ENCODE results near the gene GTF2F2. TPM values are rescaled to one million over a fixed set of nuclear protein-coding genes. Genes with fewer than 3 reads are reported as not detected.

The GTF2F2 gene
- total RNA-seq, 3 donors from 2014 or later (not counting 1 experiment from before 2014, with no cell fraction given): 13.6 to 16.4 (median 15.7) TPM

GRCh38 chr13:45257638-45258333 is 137.5 kb downstream of the GTF2F2 start:
- Mint-ChIP-seq H3K4me3 (no peak overlapping the region), H3K9me3 (no peaks in the 10 kb centered on the region), H3K27ac (no peak overlapping the region), H3K36me3 (no peaks in the 10 kb centered on the region), H3K4me1 (peaks cover 5% of the 10 kb centered on the region in 2 donors), H3K27me3 (ENCODE audit: low read depth in 2 of 2) (no peaks in the 10 kb centered on the region)
- no peak for ATAC-seq
- H3K4me3 ChIP-seq (ENCODE audit: low read length): no peak overlapping the region
- 95% methylated on average over 4 of the region's 4 CpGs for WGBS (ENCODE audit: insufficient coverage)
- H3K9me3 ChIP-seq (ENCODE audit: control insufficient read depth, insufficient read depth, low read length): no peaks in the 10 kb centered on the region
- H3K27ac ChIP-seq (ENCODE audit: low read length): no peak overlapping the region
- H3K27me3 ChIP-seq (ENCODE audit: control insufficient read depth, insufficient read depth, low read length): no peaks in the 10 kb centered on the region
- DNase-seq: no peak
- no peaks in the 10 kb centered on the region for H3K4me1 ChIP-seq (ENCODE audit: control insufficient read depth, insufficient read depth, low read length)
- TF ChIP-seq CTCF (IDR thresholded peaks at IDR 0.05): no peak
- intact Hi-C loops (cut with micrococcal nuclease): no loop called here
- peaks cover 15% of the 10 kb centered on the region for H3K36me3 ChIP-seq (ENCODE audit: control insufficient read depth, insufficient read depth, low read length)

- Mint-ChIP-seq H3K4me3 (no peak overlapping the region), H3K27ac (no peak overlapping the region), H3K27me3 (ENCODE audit: low read depth in 2 of 2) (no peaks in the 10 kb centered on the region), H3K36me3 (no peaks in the 10 kb centered on the region), H3K4me1 (peaks cover 5% of the 10 kb centered on the region in 2 donors), H3K9me3 (no peaks in the 10 kb centered on the region)
- Histone ChIP-seq H3K9me3 (ENCODE audit: control insufficient read depth, insufficient read depth, low read length) (no peaks in the 10 kb centered on the region), H3K4me3 (ENCODE audit: low read length) (no peak overlapping the region), H3K27ac (ENCODE audit: low read length) (no peak overlapping the region), H3K27me3 (ENCODE audit: control insufficient read depth, insufficient read depth, low read length) (no peaks in the 10 kb centered on the region), H3K4me1 (ENCODE audit: control insufficient read depth, insufficient read depth, low read length) (no peaks in the 10 kb centered on the region), H3K36me3 (ENCODE audit: control insufficient read depth, insufficient read depth, low read length) (peaks cover 11% of the 10 kb centered on the region)
- ATAC-seq: no peak
- intact Hi-C loops (cut with micrococcal nuclease): no loop called here
- TF ChIP-seq CTCF (IDR thresholded peaks at IDR 0.05): no peak
- WGBS (ENCODE audit: insufficient coverage): 88% methylated on average over 1 of the region's 2 CpGs
- DNase-seq: no peak
Observed at GRCh38 chr13:45258334-45258675, 138.0 kb downstream of the GTF2F2 start.

- TF ChIP-seq CTCF (IDR thresholded peaks at IDR 0.05): no peak
- intact Hi-C loops (cut with micrococcal nuclease): no loop called here
Observed at GRCh38 chr13:45267215-45267614, 146.9 kb downstream of the GTF2F2 start.

GRCh38 chr13:45269204-45269603 is 148.9 kb downstream of the GTF2F2 start:
- no peaks in the 10 kb centered on the region for H3K36me3 Mint-ChIP-seq
- no peak overlapping the region for H3K27ac Mint-ChIP-seq
- Histone ChIP-seq H3K9me3 (ENCODE audit: control insufficient read depth, insufficient read depth, low read length) (no peaks in the 10 kb centered on the region), H3K27me3 (ENCODE audit: control insufficient read depth, insufficient read depth, low read length) (no peaks in the 10 kb centered on the region), H3K27ac (ENCODE audit: low read length) (no peak overlapping the region), H3K4me1 (ENCODE audit: control insufficient read depth, insufficient read depth, low read length) (no peaks in the 10 kb centered on the region), H3K36me3 (ENCODE audit: control insufficient read depth, insufficient read depth, low read length) (peaks cover 7% of the 10 kb centered on the region), H3K4me3 (ENCODE audit: low read length) (no peak overlapping the region)
- DNase-seq (no peak), ATAC-seq (no peak)
- H3K9me3 Mint-ChIP-seq: no peaks in the 10 kb centered on the region
- intact Hi-C loops (cut with micrococcal nuclease): no loop called here
- H3K27me3 Mint-ChIP-seq (ENCODE audit: low read depth in 2 of 2): no peaks in the 10 kb centered on the region
- no peaks in the 10 kb centered on the region for H3K4me1 Mint-ChIP-seq
- no peak overlapping the region for H3K4me3 Mint-ChIP-seq
- no peak for TF ChIP-seq CTCF (IDR thresholded peaks at IDR 0.05)
- WGBS (ENCODE audit: insufficient coverage): 100% methylated on average over 2 of the region's 2 CpGs

More at GRCh38 chr13:45267215-45267614, 146.9 kb downstream of the GTF2F2 start:
- no peak for DNase-seq
- Histone ChIP-seq H3K9me3 (ENCODE audit: control insufficient read depth, insufficient read depth, low read length) (no peaks in the 10 kb centered on the region), H3K4me3 (ENCODE audit: low read length) (no peak overlapping the region), H3K4me1 (ENCODE audit: control insufficient read depth, insufficient read depth, low read length) (no peaks in the 10 kb centered on the region), H3K27ac (ENCODE audit: low read length) (no peak overlapping the region), H3K27me3 (ENCODE audit: control insufficient read depth, insufficient read depth, low read length) (no peaks in the 10 kb centered on the region), H3K36me3 (ENCODE audit: control insufficient read depth, insufficient read depth, low read length) (peaks cover 7% of the 10 kb centered on the region)
- ATAC-seq: no peak
- no peak overlapping the region for H3K27ac Mint-ChIP-seq
- H3K27me3 Mint-ChIP-seq (ENCODE audit: low read depth in 2 of 2): no peaks in the 10 kb centered on the region
- H3K4me1 Mint-ChIP-seq: no peaks in the 10 kb centered on the region
- no peaks in the 10 kb centered on the region for H3K9me3 Mint-ChIP-seq
- H3K4me3 Mint-ChIP-seq: no peak overlapping the region
- WGBS (ENCODE audit: insufficient coverage): 100% methylated on average over 2 of the region's 5 CpGs
- H3K36me3 Mint-ChIP-seq: no peaks in the 10 kb centered on the region
